Hepatocyte (in vitro differentiated cells): ENCODE results near the gene CHD6.

Experiments
- CTCF ChIP-seq: fragments of 200-600 bp; sonication (generic); IDR thresholded peaks from 2 replicates; pipeline ENCODE4 v1.5.1; 2016; ENCODE audit warnings: antibody characterized with exemption, mild to moderate bottlenecking; ENCODE audit not compliant: poor library complexity
- EZH2 ChIP-seq: fragments of 200-600 bp; sonication (generic); IDR thresholded peaks from 2 replicates; pipeline ENCODE4 v1.6.1; 2016; ENCODE audit warnings: antibody characterized with exemption, mild to moderate bottlenecking, borderline replicate concordance

GRCh38 chr20:41365777-41366545 is 252.2 kb downstream of the CHD6 start:
- TF ChIP-seq CTCF (no peak), EZH2 (no peak)
